NCI-H2107 treated with DMSO at 0.1 percent for 48 hours (cell line): Measurements from ENCODE around the gene DGKB.
"Not testable (repeated sequence)": the region's sequence is repeated elsewhere in the genome, so short reads cannot be mapped to it uniquely, and the experiment has no call there.

Experiments used
- DNase-seq: peaks from one replicate; lab custom pipeline; 2025; ENCODE audit not compliant: unreplicated experiment; lab: John Stamatoyannopoulos, UW

DGKB gene

DNA sequence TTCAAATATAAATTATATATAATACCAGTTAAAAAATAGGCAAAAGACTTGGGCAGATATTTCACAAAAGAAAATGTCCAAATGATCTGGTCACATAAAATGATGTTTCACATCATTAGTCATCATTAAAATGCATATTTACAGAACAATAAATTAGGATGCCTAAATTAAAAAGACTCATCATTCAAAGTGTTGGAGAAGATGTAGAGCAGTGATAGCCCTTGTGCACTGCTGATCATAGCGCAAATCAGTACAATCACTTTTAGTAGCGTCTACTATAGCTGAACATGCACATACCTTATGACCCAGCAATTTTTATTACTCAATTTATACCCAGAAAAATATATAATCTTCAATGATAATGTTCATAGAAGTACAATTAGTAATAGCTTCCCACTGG is 579.8 kb downstream of the DGKB start:
- no peak for DNase-seq

GRCh38 chr7:14321947-14322346 is 580.6 kb downstream of the DGKB start:
- DNase-seq = peak; percentile 50

DNA sequence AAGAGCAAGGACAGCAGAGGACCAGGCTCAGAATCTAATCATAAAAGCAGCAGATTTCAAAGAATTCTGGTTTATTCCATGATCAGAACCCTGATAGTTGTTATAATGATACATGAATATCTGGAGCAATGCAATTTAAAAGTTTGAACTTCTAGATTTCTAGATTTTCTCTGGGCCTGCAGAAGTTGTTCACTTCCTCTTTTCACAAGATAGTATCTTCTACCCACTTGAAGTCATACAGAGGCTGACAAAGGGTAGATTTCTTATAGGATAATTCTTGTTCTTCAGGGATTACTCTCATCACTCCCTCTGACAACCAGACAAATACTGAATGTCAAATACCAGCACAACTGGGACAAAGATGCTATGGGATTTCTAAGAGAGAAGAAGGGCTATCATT is 593.1 kb downstream of the DGKB start:
- DNase-seq = no peak

DNA sequence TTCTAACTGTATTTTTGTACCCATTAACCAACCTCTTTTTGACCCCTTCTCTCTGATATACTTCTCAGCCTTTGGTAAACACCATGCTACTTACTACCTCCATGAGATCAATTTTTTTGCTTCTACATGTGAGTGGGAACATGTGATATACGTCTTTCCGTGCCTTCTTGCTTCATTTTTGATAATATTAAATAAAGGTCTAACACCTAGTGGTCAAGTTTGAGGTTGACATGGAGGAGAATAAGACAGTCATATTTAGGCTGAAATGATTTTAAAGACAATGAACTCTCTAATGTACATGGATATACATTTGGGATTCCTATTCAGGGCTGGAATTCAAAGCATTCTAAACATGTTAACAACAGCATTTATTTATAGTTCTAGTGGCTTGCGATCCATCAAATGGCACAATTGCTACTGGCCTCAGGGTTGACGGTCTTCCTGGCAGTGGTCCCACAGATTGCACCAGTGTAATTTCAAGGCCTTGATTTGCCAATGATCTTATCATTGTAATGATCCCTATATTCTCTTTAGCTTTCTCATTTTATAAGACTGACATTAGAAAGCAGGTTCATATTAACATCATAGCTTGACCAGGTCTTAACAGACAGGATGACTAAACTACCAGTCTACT is 597.2 kb downstream of the DGKB start:
- DNase-seq = no peak

GRCh38 chr7:14303536-14303935 is 599.0 kb downstream of the DGKB start:
- no peak for DNase-seq

GRCh38 chr7:14294637-14295036 is 607.9 kb downstream of the DGKB start:
- DNase-seq = no peak

DNA sequence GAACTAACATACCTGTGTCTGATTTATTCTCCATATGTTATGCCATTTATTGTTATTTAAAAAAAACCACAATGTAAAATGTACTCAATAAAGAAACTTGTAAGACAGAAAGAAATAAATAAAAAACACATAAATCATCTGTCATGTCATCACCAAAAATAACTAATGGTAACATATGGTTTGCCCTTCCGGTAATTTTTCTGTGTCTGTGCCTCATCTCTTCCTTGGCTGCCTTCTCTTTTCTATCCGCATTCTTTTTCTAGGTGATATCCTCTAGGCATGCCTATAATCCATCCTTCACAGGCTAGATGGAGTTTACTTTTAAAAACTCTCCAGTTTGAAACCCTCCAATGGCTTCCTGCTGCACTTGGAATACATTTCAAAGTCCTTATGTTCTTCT is 609.1 kb downstream of the DGKB start:
- DNase-seq = no peak

- no peak for DNase-seq
Observed at GRCh38 chr7:14292737-14293136, 609.8 kb downstream of the DGKB start.

GRCh38 chr7:14289957-14290356 is 612.6 kb downstream of the DGKB start:
- no peak for DNase-seq

GRCh38 chr7:14288701-14289100 is 613.9 kb downstream of the DGKB start:
- DNase-seq = no peak

GRCh38 chr7:14287398-14287797 is 615.2 kb downstream of the DGKB start:
- DNase-seq = no peak

GRCh38 chr7:14286036-14286435 is 616.5 kb downstream of the DGKB start:
- DNase-seq = no peak

DNA sequence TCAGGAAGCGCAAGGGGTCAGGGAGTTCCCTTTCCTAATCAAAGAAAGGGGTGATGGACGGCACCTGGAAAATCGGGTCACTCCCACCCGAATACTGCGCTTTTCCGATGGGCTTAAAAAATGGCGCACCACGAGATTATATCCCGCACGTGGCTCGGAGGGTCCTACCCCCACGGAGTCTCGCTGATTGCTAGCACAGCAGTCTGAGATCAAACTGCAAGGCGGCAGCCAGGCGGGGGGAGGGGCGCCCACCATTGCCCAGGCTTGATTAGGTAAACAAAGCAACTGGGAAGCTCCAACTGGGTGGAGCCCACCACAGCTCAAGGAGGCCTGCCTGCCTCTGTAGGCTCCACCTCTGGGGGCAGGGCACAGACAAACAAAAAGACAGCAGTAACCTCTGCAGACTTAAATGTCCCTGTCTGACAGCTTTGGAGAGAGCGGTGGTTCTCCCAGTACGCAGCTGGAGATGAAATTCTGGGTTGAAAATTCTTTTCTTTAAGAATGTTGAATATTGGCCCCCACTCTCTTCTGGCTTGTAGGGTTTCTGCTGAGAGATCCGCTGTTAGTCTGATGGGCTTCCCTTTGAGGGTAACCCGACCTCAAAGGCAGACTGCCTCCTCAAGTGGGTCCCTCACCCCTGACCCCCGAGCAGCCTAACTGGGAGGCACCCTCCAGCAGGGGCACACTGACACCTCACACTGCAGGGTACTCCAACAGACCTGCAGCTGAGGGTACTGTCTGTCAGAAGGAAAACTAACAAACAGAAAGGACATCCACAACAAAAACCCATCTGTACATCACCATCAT is 623.3 kb downstream of the DGKB start:
- not testable (repeated sequence) for DNase-seq

- no peak for DNase-seq
Observed at GRCh38 chr7:14275356-14275755, 627.2 kb downstream of the DGKB start.

- no peak for DNase-seq
Observed at GRCh38 chr7:14271441-14271840, 631.1 kb downstream of the DGKB start.

- DNase-seq = no peak
Observed at GRCh38 chr7:14270099-14270498, 632.5 kb downstream of the DGKB start.

- no peak for DNase-seq
Observed at GRCh38 chr7:14260011-14260410, 642.5 kb downstream of the DGKB start.

GRCh38 chr7:14258861-14259260 is 643.7 kb downstream of the DGKB start:
- no peak for DNase-seq

- DNase-seq = no peak
Observed at GRCh38 chr7:14258441-14258840, 644.1 kb downstream of the DGKB start.

DNA sequence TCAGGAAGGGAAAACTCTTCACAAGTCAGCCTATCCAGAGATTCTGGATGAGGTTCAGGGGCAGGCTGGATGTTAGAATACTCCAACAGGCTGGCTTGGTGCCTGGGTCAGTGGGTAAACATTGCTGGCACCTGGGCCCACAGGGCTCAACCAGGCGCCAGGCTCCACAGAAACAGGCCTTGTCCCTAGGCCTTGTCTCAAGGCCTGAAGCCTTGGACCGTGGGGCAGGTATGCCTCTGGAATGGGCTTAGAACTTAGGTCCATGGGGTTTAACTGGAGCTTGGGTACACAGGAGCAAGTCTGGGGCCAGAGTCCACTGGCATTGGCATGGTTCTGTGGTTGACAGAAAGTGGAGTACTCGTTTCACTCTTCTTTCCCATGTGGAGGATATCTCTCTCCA is 650.1 kb downstream of the DGKB start:
- no peak for DNase-seq

DNA sequence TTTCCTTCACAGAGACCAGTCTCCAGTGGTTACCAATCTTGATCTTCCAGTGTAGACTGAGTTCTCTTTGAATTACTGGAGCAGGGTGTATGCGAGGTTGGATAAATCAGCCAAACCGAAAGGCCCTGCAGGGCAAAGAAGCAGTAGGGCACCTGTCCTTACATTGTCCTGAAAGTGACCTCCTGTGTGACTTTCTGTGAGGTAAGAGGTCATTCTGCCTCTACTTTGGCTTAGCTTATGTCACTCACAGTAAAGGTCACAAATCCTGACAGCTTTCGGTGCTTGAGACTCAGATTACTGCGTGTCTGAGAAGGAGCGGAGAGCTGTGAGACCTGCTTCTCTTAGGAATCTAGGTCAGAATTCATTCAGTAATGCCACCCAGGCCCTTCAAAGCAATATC is 660.4 kb downstream of the DGKB start:
- DNase-seq = no peak

- no peak for DNase-seq
Observed at GRCh38 chr7:14236834-14237233, 665.7 kb downstream of the DGKB start.

GRCh38 chr7:14235056-14235455 is 667.5 kb downstream of the DGKB start:
- DNase-seq = no peak
